HG03354 (cell line): ENCODE results near the gene THBS1.

Experiments
- ATAC-seq: cut with Tn5 transposase; IDR thresholded peaks from one replicate; pipeline ENCODE4 v1.9.1; 2021; ENCODE audit warnings: mild to moderate bottlenecking; ENCODE audit not compliant: unreplicated experiment, poor library complexity, severe bottlenecking

The THBS1 gene

DNA sequence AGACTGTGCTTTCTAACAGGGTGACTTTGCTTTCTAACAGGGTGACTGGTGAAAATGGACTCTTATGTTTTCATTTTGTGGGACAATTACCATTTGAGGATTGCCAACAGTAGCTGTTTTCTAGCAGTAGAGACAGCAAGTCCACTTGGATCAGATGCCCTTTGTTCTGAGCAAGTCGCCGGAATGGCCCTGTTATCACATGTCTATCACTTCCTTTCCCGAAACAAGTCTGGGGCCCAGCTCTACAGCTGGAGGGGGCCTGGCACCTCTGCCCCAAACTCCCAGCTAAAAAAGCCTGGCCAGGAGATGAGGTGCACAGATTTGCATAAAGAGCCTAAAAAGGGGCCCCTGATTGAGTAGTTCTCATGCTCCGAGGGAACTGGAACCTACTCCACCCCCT is 44.6 kb downstream of the THBS1 start:
- no peak for ATAC-seq

DNA sequence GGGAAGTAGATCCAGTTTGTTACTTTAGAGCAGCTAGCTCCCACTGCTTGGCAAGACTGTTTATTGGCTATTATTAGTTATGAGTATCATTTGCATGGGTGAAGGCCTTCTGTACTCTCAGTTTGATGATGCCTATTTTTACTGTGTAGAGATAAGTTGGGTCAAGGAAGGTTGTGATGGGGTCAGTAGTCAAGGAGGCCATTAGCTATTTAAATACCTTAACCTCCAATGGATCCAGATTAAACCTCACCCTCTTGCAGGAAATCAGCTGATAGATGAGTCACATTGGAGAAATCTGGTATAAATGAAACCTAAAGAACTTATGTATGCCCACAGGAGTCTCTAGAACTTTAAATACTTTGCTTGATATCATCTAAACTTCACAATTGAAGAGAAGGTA is 45.0 kb downstream of the THBS1 start:
- no peak for ATAC-seq

DNA sequence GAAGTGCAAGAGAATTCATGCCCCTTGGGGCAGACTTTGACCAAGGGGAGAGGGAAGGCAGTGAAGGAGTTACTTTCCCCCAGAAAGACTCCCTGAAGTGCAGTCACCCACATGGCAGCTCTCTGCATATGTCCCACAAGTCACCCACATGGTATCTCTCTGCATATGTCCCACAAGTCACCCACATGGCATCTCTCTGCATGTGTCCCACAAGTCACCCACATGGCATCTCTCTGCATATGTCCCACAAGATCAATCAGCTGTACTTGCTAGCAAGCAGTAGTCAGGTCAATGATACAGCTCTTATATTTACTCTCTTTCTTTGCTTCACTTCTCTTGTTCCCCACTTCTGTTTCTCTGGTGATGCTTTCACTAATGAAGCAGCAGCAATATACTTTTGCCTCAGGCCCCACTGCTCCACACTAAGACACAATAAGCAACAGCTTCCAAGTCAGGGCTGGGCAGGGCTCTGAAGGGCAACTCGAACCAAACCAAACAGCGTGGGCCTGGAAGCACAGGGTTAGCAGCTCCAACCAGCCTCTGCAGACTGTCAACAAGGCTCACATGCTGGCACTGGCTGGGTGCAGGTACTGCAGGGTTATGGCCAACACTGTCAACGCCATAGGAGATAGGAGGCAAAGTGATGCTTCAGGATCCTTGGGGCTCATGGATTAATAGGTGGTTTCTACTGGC is 46.7 kb downstream of the THBS1 start:
- ATAC-seq, result no peak

DNA sequence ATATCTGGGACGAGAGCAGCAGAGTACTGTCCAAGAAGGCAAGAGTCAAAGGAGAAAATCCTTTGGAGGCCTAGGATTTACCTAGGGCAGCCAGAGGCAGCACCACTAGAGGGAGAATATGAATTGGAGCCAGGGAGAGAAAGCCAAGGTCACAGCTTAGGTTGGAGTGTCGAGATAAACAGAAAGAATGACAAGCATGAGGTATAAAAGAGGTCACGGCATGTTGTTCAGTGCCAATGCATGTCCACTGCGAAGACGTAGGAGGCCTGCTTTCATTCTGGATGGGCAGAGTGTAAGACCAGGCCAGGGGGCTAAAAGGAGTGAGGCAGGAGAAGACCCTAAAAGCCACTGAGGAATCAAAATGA is 47.2 kb downstream of the THBS1 start:
- ATAC-seq, result no peak

DNA sequence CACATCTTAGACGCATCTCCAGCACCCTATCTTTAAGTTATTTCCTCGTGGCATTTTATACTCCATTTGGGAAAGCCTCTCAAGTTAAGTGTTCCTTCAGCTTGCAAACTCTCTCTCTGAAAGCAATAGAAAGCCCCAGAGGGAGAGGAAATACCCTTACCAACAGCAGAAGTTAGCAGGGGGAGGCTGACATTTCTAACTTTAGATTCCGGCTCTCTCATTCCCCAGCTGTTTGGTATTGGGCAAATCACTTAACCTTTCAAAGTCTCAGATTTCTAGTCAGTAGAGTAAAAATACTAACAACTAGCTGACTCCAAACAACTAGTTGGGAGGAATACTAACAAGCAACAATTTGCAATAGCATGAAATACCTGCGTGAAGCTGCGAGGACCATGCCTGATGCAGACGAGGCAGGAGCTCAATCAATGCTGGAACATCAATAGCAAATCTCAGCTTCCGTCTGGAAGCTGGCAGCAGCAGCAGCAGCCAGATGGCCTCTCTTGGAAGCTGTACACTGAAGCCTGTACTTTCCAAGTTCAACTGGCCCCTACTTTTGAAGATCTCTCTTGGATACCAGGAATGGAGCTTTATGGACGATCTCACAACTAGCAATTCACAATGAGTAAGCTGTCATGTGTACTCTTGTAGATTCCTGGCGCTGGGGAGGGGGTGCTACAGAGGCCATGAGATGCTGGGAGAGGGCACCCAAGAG is 47.8 kb downstream of the THBS1 start:
- ATAC-seq, result no peak

DNA sequence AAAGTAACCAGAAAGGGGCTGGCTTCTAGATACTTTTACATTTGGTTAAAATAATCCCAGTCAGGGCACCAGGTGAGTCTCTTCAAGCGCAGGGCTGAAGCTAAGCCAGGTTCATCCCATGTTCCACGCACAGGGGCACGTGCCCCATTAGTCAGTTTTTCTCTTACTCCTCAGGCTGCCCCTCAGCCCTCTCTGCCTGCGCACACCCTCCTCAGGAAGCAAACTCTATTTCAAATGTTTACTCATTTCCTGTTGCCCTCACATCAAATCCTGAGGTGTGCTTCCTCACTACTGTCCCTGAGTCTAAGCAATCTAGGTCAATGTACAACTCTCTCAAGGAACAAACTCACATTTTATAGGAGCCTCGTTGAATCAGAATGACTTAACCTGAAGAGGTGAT is 48.5 kb downstream of the THBS1 start:
- ATAC-seq, result no peak

DNA sequence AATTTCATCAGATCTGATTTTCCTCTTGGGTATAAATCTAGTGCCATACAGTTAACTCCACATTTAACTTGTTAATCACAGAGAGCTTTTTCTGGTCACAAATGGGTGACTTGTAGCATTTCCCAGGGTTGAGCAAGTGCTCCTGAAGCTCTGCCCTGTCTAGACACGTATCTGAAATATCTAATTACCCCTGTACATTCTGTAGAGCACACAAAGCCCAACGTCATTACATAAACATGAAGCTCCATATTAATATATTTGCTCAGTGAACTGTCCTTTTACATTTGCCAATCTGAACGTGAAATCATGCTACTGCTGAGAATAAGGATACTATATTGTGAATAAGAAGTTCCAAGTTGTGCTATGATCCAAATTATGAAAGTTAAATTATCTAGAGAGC is 49.0 kb downstream of the THBS1 start:
- ATAC-seq, result no peak

DNA sequence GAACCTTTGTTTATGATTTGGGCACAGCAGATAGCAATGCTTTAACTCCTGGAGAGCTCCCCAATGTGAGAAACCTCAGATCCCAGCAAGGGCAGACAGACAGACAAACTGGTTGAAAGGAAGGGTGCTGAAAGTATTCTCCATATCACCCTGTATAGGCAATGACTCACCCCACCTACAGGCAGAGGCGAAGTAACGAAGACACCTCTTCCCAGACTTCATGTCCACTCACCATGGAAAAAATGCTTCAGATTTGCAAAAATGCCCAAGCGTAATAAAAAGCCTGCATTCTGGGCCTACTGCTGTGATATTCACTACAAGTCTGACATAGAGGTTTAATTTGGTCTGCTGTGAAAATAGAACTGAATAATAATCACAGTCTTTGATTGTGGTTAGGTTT is 50.5 kb downstream of the THBS1 start:
- no peak for ATAC-seq

DNA sequence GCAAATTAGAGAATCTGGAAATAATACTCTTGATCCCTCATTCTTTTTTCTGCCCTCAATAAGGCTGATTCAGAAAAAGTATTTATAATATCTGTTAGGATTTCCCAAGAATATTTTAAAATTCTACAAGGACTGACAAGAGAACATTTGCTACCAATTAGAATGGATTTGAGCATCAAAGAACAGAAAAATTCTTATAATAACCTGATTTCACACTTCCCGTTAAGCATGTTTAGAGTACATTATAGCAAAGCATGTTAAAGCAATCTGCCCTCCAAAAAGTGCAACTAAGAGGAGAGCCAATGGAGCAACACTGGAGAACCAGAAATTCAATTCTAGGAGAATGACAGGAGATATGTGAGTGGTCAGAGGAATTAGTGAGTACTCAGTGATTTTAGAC is 57.2 kb downstream of the THBS1 start:
- no peak for ATAC-seq

DNA sequence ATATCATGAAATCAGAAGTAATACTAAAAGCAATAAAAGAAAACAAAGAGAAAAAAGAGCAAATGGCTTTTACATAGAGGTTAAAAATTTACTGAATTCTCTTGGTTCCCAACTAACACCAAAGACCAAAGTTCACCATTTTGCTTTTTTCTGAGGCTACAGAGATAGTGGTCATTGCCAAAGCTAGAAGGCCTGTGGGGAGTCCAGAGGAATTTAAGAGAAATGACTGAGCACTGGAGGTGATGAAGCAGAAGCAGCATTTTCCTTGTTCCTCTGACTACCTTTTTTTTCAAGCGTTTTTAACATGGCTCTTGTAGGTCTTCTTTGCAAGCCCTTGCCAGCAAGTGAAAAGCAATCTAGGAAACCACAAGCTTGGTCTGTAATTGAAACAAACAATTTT is 58.2 kb downstream of the THBS1 start:
- ATAC-seq, result no peak

DNA sequence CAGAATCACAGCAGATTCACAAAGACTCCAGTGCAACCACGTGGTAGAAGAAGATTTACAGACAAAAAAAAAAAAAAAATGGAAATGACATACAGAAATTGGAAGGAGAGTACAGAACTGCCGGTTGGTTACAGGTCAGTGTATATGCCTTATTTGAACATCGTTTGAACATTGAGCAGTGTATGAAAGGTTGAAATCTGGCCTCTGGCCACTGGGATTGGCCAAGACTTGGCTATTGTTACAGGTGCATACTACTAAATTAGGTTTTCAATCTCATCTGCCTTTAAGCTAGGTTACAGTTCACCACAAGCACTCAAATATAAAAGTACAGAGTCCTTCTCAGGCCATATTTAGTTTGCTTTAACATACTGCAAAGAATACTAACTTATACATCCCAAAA is 59.8 kb downstream of the THBS1 start:
- ATAC-seq, result no peak

DNA sequence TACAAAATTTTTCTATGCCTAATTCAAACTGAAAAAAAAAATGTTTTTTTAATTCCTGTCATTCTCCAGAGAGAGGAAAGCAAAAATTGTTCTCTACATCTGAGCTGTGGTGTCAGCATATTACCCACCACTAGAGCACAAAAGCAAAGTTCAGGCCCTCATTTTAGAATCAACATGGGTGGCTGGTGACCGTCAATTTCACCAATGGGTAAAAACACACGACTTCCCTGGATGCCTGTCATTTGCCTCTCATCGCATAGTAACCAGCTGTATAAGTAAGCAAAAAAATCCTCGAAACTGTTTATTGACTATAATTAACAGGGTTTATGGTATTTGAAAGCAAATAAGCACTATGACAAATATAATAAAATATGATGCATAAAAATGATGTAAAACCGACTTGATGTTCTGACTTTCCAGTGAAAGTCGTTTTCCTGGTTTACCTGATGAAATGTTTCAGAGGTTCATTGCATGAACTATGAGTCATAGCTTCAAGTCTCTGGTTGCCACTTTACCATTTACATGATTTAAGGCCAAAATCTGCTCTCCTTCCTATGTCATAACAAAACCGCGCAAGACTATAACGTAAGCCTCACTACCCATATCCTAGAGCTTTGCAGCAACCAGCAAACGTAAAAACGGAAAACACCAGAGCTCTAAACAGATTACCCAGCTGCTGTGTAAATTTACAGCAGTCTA is 60.5 kb downstream of the THBS1 start:
- ATAC-seq, result no peak

DNA sequence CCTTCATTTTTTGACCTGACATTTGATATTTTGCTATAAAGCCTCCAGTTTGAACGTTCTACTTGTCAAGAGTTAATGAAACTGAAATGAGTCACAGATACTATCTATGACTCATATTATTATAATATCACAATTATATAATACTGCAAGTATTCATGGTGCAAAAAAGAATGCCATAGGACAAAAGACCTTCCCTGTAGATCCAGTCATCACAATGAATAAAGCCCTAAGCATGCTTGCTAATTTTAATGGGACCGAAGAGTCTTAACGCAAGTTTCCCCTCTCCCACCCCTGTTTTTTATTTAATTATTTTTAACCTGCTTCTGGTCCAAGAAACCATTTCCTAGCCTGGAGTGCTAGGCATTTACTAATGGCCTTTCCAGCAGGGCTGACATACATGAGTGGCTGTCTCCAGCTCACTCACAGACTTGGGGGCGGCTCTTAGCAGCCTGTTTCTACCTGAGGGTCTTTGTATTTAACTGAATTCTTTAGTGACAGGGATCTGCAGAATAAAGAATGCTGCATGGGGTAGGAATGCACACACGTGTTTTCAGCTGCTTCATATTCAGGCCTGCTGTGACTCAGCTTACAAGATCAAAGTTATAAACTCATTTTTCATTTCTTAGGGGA is 61.2 kb downstream of the THBS1 start:
- ATAC-seq, result no peak

DNA sequence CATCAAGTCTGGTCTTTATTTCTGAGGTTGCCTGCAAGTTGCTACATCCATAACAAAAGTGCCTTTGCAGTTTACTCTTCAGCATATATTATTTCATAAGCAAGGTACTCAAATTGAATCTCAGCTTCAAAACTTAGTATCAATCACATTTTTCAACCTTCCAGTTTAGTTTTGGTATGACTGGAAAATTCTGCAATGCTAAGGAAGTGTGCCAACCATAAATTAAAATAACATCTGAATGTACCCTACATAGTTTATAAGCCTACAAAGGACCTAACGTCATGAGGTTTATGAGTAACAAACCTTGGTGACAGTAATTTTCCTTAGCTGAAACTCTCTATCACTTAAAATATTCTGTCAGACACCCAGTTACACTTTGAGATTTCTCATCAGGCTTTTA is 62.8 kb downstream of the THBS1 start:
- ATAC-seq, result no peak

DNA sequence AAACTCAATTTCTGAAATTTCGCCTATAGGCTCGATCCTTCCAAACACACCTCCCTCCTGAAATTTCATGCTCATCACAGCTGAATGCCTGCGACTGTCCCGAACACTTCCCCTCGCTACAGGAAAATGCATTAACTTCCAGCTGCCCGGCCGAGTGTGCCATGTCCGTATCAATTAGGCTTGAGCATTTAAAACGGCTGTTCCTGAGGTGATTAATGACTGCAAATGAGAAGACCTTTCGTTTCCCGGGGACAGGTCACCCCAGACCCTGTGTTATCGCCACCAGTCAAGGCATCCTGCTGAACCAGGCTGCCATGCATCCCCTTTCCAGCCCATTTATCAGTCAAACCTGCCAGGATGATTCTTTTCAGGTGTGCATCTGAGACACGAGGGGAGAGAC is 63.3 kb downstream of the THBS1 start:
- no peak for ATAC-seq

DNA sequence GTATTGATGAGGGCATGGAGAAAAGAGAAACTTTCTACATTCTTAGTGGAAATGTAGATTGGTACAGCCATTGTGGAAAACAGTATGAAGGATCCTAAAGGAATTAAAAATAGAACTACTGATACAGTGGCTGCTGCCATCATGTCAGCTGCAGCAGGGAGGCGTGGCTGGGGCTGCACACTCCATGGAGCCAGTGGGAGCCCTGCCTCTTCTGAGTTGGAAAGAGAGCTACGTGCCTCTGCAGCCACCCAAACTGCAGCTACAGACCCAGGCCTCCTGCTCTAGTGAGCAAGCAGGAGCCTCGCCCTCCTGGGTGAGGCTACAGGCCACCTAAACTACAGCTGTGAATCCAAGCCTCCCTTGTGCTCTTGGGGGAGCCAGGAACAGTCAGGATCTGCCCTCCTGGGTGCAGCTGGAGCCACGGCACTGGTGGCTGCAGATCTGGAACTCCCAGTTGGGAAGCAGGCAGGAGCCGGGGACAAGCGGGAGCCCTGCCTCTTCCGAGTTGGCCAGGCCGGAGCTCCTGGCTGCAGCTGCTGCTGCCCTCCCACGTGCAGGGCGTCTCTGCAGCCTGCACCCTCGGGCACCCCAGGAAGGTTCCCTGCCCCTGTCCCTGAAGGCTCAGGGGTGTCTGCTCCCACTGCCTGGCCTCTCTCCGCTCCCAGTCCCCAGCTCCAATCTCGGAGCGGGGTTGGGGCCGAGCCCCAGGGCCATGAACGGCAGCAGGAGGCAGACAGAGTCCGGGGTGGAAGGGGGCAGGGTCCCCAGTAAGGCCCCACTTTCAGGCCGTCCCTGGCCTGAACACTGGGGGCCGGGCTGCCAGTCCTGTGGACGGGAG is 64.5 kb downstream of the THBS1 start:
- ATAC-seq, result no peak

DNA sequence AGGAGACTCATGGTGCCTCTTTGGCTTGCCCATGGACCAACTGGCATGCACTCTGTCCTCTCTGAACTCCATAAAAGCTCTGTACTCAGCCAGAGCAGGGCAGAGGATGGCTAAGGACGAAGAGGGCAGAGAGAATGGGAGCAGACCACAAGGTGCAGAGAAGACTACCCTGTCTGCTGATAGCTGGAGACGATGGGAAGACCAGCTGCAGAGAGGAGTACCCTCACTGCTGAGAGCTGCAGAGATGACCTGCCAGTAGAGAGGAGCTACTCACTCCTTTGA is 65.0 kb downstream of the THBS1 start:
- ATAC-seq, result no peak

DNA sequence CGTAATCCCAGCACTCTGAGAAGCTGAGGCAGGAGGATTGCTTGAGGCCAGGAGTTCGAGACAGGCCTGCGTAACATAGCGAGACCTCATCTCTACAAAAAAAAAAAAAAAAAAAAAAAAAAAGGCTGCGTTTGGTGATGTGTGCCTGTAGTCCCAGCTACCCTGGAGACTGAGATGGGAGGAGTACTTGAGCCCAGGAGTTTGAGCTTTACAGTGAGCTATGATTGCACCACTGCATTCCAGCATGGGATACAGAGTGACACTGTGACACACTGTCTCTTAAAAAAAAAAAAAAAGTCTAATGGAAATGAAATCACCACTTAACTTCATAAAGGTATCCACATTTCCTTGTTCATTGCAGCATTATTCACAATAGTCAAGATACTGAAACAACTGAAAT is 65.5 kb downstream of the THBS1 start:
- ATAC-seq, result no peak
